ENCODE data around the gene FOXP1. TPM values are rescaled to one million over a fixed set of nuclear protein-coding genes. Genes with fewer than 3 reads are reported as not detected.

The FOXP1 gene
- total RNA-seq, 1 donor from 2014 or later: 195 TPM

GRCh38 chr3:71568207-71568606 lies 15.3 kb downstream of the FOXP1 start:
- H3K36me3 Mint-ChIP-seq (ENCODE audit: unreplicated experiment): peaks cover 43% of the 10 kb centered on the region
- no peaks in the 10 kb centered on the region for H3K27me3 Mint-ChIP-seq (ENCODE audit: unreplicated experiment)
- H3K4me3 Mint-ChIP-seq (ENCODE audit: unreplicated experiment): no peak overlapping the region
- no peak overlapping the region for H3K27ac Mint-ChIP-seq (ENCODE audit: unreplicated experiment)
- DNase-seq (ENCODE audit: extremely low spot score, unreplicated experiment): no peak
- TF ChIP-seq, protein P1, sequence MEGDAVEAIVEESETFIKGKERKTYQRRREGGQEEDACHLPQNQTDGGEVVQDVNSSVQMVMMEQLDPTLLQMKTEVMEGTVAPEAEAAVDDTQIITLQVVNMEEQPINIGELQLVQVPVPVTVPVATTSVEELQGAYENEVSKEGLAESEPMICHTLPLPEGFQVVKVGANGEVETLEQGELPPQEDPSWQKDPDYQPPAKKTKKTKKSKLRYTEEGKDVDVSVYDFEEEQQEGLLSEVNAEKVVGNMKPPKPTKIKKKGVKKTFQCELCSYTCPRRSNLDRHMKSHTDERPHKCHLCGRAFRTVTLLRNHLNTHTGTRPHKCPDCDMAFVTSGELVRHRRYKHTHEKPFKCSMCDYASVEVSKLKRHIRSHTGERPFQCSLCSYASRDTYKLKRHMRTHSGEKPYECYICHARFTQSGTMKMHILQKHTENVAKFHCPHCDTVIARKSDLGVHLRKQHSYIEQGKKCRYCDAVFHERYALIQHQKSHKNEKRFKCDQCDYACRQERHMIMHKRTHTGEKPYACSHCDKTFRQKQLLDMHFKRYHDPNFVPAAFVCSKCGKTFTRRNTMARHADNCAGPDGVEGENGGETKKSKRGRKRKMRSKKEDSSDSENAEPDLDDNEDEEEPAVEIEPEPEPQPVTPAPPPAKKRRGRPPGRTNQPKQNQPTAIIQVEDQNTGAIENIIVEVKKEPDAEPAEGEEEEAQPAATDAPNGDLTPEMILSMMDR (IDR thresholded peaks at IDR 0.05): no peak
- peaks cover 27% of the 10 kb centered on the region for H3K4me1 Mint-ChIP-seq (ENCODE audit: unreplicated experiment)
- no peaks in the 10 kb centered on the region for H3K9me3 Mint-ChIP-seq (ENCODE audit: unreplicated experiment)

DNA sequence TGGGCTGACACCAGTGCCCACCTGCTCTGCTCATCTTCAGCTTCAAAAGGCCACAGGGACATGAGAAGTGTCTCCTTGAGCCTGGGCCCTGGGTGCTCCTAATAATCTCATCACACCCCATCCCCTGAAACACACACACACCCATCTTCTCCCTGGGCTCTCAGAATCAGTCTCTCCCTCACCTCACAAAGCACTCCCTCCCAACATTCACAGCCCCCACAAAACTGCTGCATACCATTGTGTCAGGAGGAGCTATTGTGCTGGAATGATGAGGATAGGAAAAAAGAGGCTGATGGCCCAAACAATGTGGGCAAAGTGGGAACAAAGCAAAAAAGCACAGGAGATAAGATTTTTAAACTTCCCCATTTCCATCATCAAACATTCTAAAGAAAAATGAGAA lies 16.8 kb downstream of the FOXP1 start:
- DNase-seq (ENCODE audit: extremely low spot score, unreplicated experiment): no peak
- H3K4me3 Mint-ChIP-seq (ENCODE audit: unreplicated experiment): no peak overlapping the region
- H3K27me3 Mint-ChIP-seq (ENCODE audit: unreplicated experiment): no peaks in the 10 kb centered on the region
- peaks cover 41% of the 10 kb centered on the region for H3K36me3 Mint-ChIP-seq (ENCODE audit: unreplicated experiment)
- TF ChIP-seq, protein P1 (IDR thresholded peaks at IDR 0.05): no peak
- H3K27ac Mint-ChIP-seq (ENCODE audit: unreplicated experiment): no peak overlapping the region
- no peaks in the 10 kb centered on the region for H3K9me3 Mint-ChIP-seq (ENCODE audit: unreplicated experiment)
- H3K4me1 Mint-ChIP-seq (ENCODE audit: unreplicated experiment): peaks cover 30% of the 10 kb centered on the region

DNA sequence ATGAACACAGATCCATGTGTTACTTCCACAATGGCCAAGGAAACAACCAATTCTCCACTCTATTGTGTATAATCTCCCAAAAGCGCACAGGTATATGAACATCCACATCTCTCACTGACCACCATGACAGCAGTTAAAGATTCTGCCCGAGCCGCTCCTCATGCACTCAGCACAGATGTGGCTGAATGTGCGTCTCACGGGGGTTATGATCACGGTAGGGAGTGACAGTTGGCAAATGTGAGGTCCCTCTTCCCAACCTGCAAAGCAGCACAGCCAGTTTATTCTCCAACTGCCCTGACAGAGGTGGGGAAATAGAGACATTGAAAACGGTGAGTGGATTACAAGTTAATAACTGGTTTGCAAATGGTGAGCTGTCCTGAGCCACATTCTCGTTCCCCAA lies 17.6 kb downstream of the FOXP1 start:
- H3K4me1 Mint-ChIP-seq (ENCODE audit: unreplicated experiment): peaks cover 31% of the 10 kb centered on the region
- H3K9me3 Mint-ChIP-seq (ENCODE audit: unreplicated experiment): no peaks in the 10 kb centered on the region
- no peak overlapping the region for H3K4me3 Mint-ChIP-seq (ENCODE audit: unreplicated experiment)
- TF ChIP-seq, protein P1 (IDR thresholded peaks at IDR 0.05): no peak
- H3K27me3 Mint-ChIP-seq (ENCODE audit: unreplicated experiment): no peaks in the 10 kb centered on the region
- DNase-seq (ENCODE audit: extremely low spot score, unreplicated experiment): no peak
- peaks cover 40% of the 10 kb centered on the region for H3K36me3 Mint-ChIP-seq (ENCODE audit: unreplicated experiment)
- no peak overlapping the region for H3K27ac Mint-ChIP-seq (ENCODE audit: unreplicated experiment)

- H3K4me3 Mint-ChIP-seq (ENCODE audit: unreplicated experiment): no peak overlapping the region
- peaks cover 31% of the 10 kb centered on the region for H3K4me1 Mint-ChIP-seq (ENCODE audit: unreplicated experiment)
- peaks cover 46% of the 10 kb centered on the region for H3K36me3 Mint-ChIP-seq (ENCODE audit: unreplicated experiment)
- DNase-seq (ENCODE audit: extremely low spot score, unreplicated experiment): no peak
- peaks cover 4% of the 10 kb centered on the region for H3K9me3 Mint-ChIP-seq (ENCODE audit: unreplicated experiment)
- TF ChIP-seq, protein P1 (IDR thresholded peaks at IDR 0.05): no peak
- no peaks in the 10 kb centered on the region for H3K27me3 Mint-ChIP-seq (ENCODE audit: unreplicated experiment)
- H3K27ac Mint-ChIP-seq (ENCODE audit: unreplicated experiment): no peak overlapping the region
These were observed 18.2 kb downstream of the FOXP1 start for GRCh38 chr3:71565316-71565715.

GRCh38 chr3:71564361-71564760 lies 19.2 kb downstream of the FOXP1 start:
- H3K27ac Mint-ChIP-seq (ENCODE audit: unreplicated experiment): no peak overlapping the region
- TF ChIP-seq, protein P1 (IDR thresholded peaks at IDR 0.05): no peak
- no peaks in the 10 kb centered on the region for H3K27me3 Mint-ChIP-seq (ENCODE audit: unreplicated experiment)
- peaks cover 43% of the 10 kb centered on the region for H3K36me3 Mint-ChIP-seq (ENCODE audit: unreplicated experiment)
- DNase-seq (ENCODE audit: extremely low spot score, unreplicated experiment): no peak
- peaks cover 4% of the 10 kb centered on the region for H3K9me3 Mint-ChIP-seq (ENCODE audit: unreplicated experiment)
- H3K4me3 Mint-ChIP-seq (ENCODE audit: unreplicated experiment): no peak overlapping the region
- H3K4me1 Mint-ChIP-seq (ENCODE audit: unreplicated experiment): peaks cover 39% of the 10 kb centered on the region
